RPMI7951 (cell line): ENCODE data around the gene ASTN1. TPM values are rescaled to one million over a fixed set of nuclear protein-coding genes. Genes with fewer than 3 reads are reported as not detected.

Source experiments
- DNase-seq: peaks from one replicate; pipeline ENCODE4 v3.0.0-alpha.2; 2012; ENCODE audit warnings: low read depth
- total RNA-seq: library from RNA; depleted of rRNA; stranded (reverse); fragments of >200 nt; shearing (Covaris generic); gene quantifications from 2 replicates; pipeline ENCODE4 v1.2.3, GENCODE V29; 2014

The ASTN1 gene
- total RNA-seq, 1 experiment from 2014 or later: not detected

GRCh38 chr1:177043597-177043996 lies 120.9 kb downstream of the ASTN1 start:
- DNase-seq: no peak

- DNase-seq: no peak
These were observed 128.9 kb downstream of the ASTN1 start for GRCh38 chr1:177035586-177035985.

GRCh38 chr1:177033628-177034027 lies 130.9 kb downstream of the ASTN1 start:
- no peak for DNase-seq

- no peak for DNase-seq
These were observed 132.1 kb downstream of the ASTN1 start for GRCh38 chr1:177032434-177032833.

GRCh38 chr1:177024623-177025022 lies 139.9 kb downstream of the ASTN1 start:
- no peak for DNase-seq

GRCh38 chr1:177023726-177024125 lies 140.8 kb downstream of the ASTN1 start:
- no peak for DNase-seq

GRCh38 chr1:177023249-177023648 lies 141.3 kb downstream of the ASTN1 start:
- no peak for DNase-seq

GRCh38 chr1:177021687-177022086 lies 142.8 kb downstream of the ASTN1 start:
- no peak for DNase-seq

- no peak for DNase-seq
These were observed 143.5 kb downstream of the ASTN1 start for GRCh38 chr1:177020851-177021589.

- no peak for DNase-seq
These were observed 147.1 kb downstream of the ASTN1 start for GRCh38 chr1:177017287-177017852.

- no peak for DNase-seq
These were observed 150.2 kb downstream of the ASTN1 start for GRCh38 chr1:177014325-177014724.

- DNase-seq: no peak
These were observed 152.1 kb downstream of the ASTN1 start for GRCh38 chr1:177012342-177012925.

- no peak for DNase-seq
These were observed 153.0 kb downstream of the ASTN1 start for GRCh38 chr1:177011508-177011907.

- no peak for DNase-seq
These were observed 154.2 kb downstream of the ASTN1 start for GRCh38 chr1:177010211-177010825.

GRCh38 chr1:177008653-177009052 lies 155.9 kb downstream of the ASTN1 start:
- DNase-seq: no peak

GRCh38 chr1:177007437-177008161 lies 156.9 kb downstream of the ASTN1 start:
- no peak for DNase-seq

- no peak for DNase-seq
These were observed 161.6 kb downstream of the ASTN1 start for GRCh38 chr1:177002891-177003290.

GRCh38 chr1:177001556-177001955 lies 163.0 kb downstream of the ASTN1 start:
- DNase-seq: no peak

GRCh38 chr1:176998183-176998795 lies 166.2 kb downstream of the ASTN1 start:
- DNase-seq: no peak

GRCh38 chr1:176996456-176997090 lies 167.9 kb downstream of the ASTN1 start:
- no peak for DNase-seq

- DNase-seq: no peak
These were observed 169.4 kb downstream of the ASTN1 start for GRCh38 chr1:176994931-176995596.
